ENCODE data around the gene HHATL. TPM values are rescaled to one million over a fixed set of nuclear protein-coding genes. Genes with fewer than 3 reads are reported as not detected.

The HHATL gene
- total RNA-seq, 2 donors from 2014 or later: 1.9 to 5.5 TPM

- 84% methylated on average over 8 of the region's 8 CpGs for WGBS
- no peaks in the 10 kb centered on the region for H3K9me3 ChIP-seq
Measured at GRCh38 chr3:42735019-42735418, 32.4 kb upstream of the HHATL start.

GRCh38 chr3:42734263-42734860 lies 31.8 kb upstream of the HHATL start:
- no peaks in the 10 kb centered on the region for H3K36me3 ChIP-seq
- DNase-seq (ENCODE audit: low spot score): no peak
- H3K27ac ChIP-seq: no peak overlapping the region
- intact Hi-C loops (cut with DNase I): loop anchor here (5.0 kb wide), 1 partner anchor 47 kb away; the partner anchor contains the start of gene KLHL40
- WGBS: 80% methylated on average over 6 of the region's 6 CpGs
- H3K4me3 ChIP-seq: no peak overlapping the region
- no peaks in the 10 kb centered on the region for H3K4me1 ChIP-seq (replicated peaks)
- TF ChIP-seq CTCF (IDR thresholded peaks at IDR 0.05): no peak
- no peaks in the 10 kb centered on the region for H3K27me3 ChIP-seq (replicated peaks; ENCODE audit: insufficient read depth)
- no peaks in the 10 kb centered on the region for H3K9me3 ChIP-seq

More at GRCh38 chr3:42735019-42735418, 32.4 kb upstream of the HHATL start:
- H3K4me3 ChIP-seq: no peak overlapping the region
- TF ChIP-seq POLR2A (IDR thresholded peaks at IDR 0.05): no peak
- no peak for TF ChIP-seq POLR2AphosphoS5 (IDR thresholded peaks at IDR 0.05)
- no peak for TF ChIP-seq CTCF (IDR thresholded peaks at IDR 0.05)
- no peaks in the 10 kb centered on the region for H3K27me3 ChIP-seq (replicated peaks; ENCODE audit: insufficient read depth)
- H3K4me1 ChIP-seq (replicated peaks): no peaks in the 10 kb centered on the region
- DNase-seq (ENCODE audit: low spot score): no peak
- intact Hi-C loops (cut with DNase I): no loop called here
- no peaks in the 10 kb centered on the region for H3K36me3 ChIP-seq
- no peak overlapping the region for H3K27ac ChIP-seq

- DNase-seq (ENCODE audit: low spot score): no peak
- intact Hi-C loops (cut with DNase I): loop anchor here (5.0 kb wide), 1 partner anchor 46 kb away; the partner anchor contains the start of gene KLHL40
- Histone ChIP-seq H3K27me3 (replicated peaks; ENCODE audit: insufficient read depth) (no peaks in the 10 kb centered on the region), H3K4me3 (no peak overlapping the region), H3K4me1 (replicated peaks) (no peaks in the 10 kb centered on the region), H3K36me3 (no peaks in the 10 kb centered on the region), H3K27ac (no peak overlapping the region), H3K9me3 (no peaks in the 10 kb centered on the region)
- 87% methylated on average over 13 of the region's 13 CpGs for WGBS
- no peak for TF ChIP-seq POLR2A (IDR thresholded peaks at IDR 0.05)
- no peak for TF ChIP-seq CTCF (IDR thresholded peaks at IDR 0.05)
- no peak for TF ChIP-seq POLR2AphosphoS5 (IDR thresholded peaks at IDR 0.05)
Measured at GRCh38 chr3:42733501-42734262, 31.1 kb upstream of the HHATL start.

- Histone ChIP-seq H3K36me3 (no peaks in the 10 kb centered on the region), H3K9me3 (no peaks in the 10 kb centered on the region), H3K4me1 (replicated peaks) (no peaks in the 10 kb centered on the region), H3K27ac (no peak overlapping the region), H3K27me3 (replicated peaks; ENCODE audit: insufficient read depth) (no peaks in the 10 kb centered on the region), H3K4me3 (no peak overlapping the region)
- intact Hi-C loops (cut with DNase I): loop anchor here (5.0 kb wide), 1 partner anchor 46 kb away; the partner anchor contains the start of gene KLHL40
- DNase-seq (ENCODE audit: low spot score): no peak
- 84% methylated on average over 9 of the region's 9 CpGs for WGBS
- TF ChIP-seq POLR2AphosphoS5 (IDR thresholded peaks at IDR 0.05) (no peak), CTCF (IDR thresholded peaks at IDR 0.05) (no peak), POLR2A (IDR thresholded peaks at IDR 0.05) (no peak)
Measured at GRCh38 chr3:42732829-42733459, 30.3 kb upstream of the HHATL start.
